ENCODE results near the gene AGAP1. TPM values are rescaled to one million over a fixed set of nuclear protein-coding genes. Genes with fewer than 3 reads are reported as not detected.

The AGAP1 gene
- total RNA-seq, 4 donors from 2014 or later, result 7.2 to 19.6 (median 15.2) TPM

DNA sequence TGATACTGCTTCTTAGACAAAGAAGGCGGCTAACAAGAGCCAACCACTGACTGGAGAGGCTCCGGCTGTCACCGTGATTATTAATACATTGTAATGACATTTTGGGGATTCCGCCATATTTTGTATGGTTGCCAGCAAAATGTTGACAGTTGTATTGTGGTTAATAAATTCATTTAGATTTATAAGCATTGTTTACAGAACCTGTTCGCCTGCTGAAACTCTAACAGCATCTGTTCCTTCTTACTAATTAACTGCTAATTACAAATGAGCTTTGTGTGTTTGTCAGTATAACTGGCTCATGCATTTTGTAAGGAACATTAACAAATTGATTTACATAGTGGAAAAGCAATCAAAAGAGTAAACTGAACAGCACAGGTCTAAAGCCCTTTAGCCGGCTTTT, 342.0 kb downstream of the AGAP1 start:
- no peak for TF ChIP-seq POLR2A (IDR thresholded peaks at IDR 0.05)
- TF ChIP-seq, protein P1, sequence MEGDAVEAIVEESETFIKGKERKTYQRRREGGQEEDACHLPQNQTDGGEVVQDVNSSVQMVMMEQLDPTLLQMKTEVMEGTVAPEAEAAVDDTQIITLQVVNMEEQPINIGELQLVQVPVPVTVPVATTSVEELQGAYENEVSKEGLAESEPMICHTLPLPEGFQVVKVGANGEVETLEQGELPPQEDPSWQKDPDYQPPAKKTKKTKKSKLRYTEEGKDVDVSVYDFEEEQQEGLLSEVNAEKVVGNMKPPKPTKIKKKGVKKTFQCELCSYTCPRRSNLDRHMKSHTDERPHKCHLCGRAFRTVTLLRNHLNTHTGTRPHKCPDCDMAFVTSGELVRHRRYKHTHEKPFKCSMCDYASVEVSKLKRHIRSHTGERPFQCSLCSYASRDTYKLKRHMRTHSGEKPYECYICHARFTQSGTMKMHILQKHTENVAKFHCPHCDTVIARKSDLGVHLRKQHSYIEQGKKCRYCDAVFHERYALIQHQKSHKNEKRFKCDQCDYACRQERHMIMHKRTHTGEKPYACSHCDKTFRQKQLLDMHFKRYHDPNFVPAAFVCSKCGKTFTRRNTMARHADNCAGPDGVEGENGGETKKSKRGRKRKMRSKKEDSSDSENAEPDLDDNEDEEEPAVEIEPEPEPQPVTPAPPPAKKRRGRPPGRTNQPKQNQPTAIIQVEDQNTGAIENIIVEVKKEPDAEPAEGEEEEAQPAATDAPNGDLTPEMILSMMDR (IDR thresholded peaks at IDR 0.05), result no peak
- H3K4me3 ChIP-seq, result no peak overlapping the region
- no peak for DNase-seq
- peaks cover 0 to 10% (median 0%) of the 10 kb centered on the region in 3 donors for H3K4me1 ChIP-seq
- H3K36me3 ChIP-seq, result peaks cover 0 to 6% (median 0%) of the 10 kb centered on the region in 3 donors
- intact Hi-C loops (cut with DNase I), result no loop called here
- H3K27ac ChIP-seq, result no peak overlapping the region
- WGBS, 2 donors, result 83 to 90% methylated on average over 6 of the region's 6 CpGs
- no peaks in the 10 kb centered on the region for H3K9me3 ChIP-seq
- no peaks in the 10 kb centered on the region for H3K27me3 ChIP-seq

DNA sequence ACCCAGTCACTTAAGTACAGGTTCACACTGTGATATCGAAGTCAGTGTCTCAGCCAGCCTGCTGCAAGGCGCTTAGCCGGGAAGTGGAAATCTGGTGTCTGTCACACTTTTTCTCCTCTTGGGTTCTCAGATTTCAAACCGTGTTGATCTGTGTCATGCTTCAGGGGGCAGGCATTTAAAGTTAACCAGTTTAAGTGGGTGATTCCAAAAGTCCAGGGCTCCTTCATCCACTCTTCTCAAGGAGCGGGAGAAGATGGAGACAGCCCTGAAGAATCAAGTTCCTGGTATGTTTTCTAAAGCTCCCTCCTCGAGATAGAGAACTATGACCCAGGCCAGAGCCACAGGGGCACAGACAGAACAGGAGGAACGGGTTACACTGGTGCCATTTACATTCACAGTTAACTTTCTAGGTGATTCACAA, 342.7 kb downstream of the AGAP1 start:
- no peak for DNase-seq
- H3K9me3 ChIP-seq, result no peaks in the 10 kb centered on the region
- peaks cover 0 to 6% (median 0%) of the 10 kb centered on the region in 3 donors for H3K36me3 ChIP-seq
- H3K4me3 ChIP-seq, result no peak overlapping the region
- intact Hi-C loops (cut with DNase I), result no loop called here
- peaks cover 0 to 10% (median 0%) of the 10 kb centered on the region in 3 donors for H3K4me1 ChIP-seq
- H3K27ac ChIP-seq, result no peak overlapping the region
- WGBS, 2 donors, result 74 to 76% methylated on average over 4 to 7 of the region's 7 CpGs
- TF ChIP-seq, protein P1 (IDR thresholded peaks at IDR 0.05), result no peak
- TF ChIP-seq POLR2A (IDR thresholded peaks at IDR 0.05), result no peak
- no peaks in the 10 kb centered on the region for H3K27me3 ChIP-seq

DNA sequence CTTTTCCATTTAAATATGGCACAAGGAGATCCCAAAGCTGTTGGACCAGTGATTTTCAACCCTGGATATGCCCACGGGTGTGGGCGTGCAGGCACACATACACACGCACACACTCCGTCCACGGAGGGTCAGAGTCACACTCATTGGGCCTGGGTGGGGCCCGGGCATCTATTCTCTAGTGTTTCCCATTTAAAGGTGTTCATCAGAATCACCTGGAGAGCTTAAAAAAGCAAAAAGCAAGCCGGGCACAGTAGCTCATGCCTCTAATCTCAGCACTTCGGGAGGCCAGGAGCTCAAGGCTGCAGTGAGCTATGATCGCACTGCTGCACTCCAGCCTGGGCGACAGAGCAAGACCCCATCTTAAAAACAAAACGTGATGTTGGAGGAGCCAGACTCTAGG, 345.4 kb downstream of the AGAP1 start:
- Histone ChIP-seq H3K36me3 (no peaks in the 10 kb centered on the region), H3K27me3 (no peaks in the 10 kb centered on the region), H3K4me3 (no peak overlapping the region), H3K9me3 (no peaks in the 10 kb centered on the region), H3K27ac (no peak overlapping the region), H3K4me1 (peaks cover 0 to 10% (median 0%) of the 10 kb centered on the region in 3 donors)
- WGBS, 2 donors, result 79 to 84% methylated on average over 7 to 10 of the region's 11 CpGs
- intact Hi-C loops (cut with DNase I), result no loop called here
- DNase-seq, result no peak
- TF ChIP-seq, protein P1 (IDR thresholded peaks at IDR 0.05), result no peak
- no peak for TF ChIP-seq POLR2A (IDR thresholded peaks at IDR 0.05)

DNA sequence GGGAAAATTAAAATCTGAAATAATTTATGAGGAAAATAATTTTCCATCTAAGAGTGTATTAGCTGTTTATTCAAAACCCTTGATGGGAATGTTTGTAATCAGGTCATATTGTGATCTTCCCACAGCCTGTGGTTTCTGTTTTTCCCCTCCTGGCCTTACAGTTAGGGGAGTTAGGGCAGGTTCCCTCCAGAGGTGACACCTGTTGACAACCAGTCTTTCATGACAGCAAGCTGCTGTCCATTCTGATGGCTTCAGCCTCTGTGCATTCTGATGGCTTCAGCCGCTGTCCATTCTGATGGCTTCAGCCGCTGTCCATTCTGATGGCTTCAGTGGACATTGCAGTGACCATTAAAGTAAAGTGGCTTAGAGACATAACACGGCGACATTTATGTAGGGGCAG, 346.1 kb downstream of the AGAP1 start:
- Histone ChIP-seq H3K27ac (no peak overlapping the region), H3K27me3 (no peaks in the 10 kb centered on the region), H3K4me1 (peaks cover 0 to 10% (median 0%) of the 10 kb centered on the region in 3 donors), H3K4me3 (no peak overlapping the region), H3K36me3 (no peaks in the 10 kb centered on the region), H3K9me3 (no peaks in the 10 kb centered on the region)
- intact Hi-C loops (cut with DNase I), result no loop called here
- no peak for DNase-seq
- 90 to 97% methylated on average over 4 of the region's 4 CpGs for WGBS, 2 donors
- TF ChIP-seq POLR2A (IDR thresholded peaks at IDR 0.05), result no peak
- TF ChIP-seq, protein P1 (IDR thresholded peaks at IDR 0.05), result no peak

DNA sequence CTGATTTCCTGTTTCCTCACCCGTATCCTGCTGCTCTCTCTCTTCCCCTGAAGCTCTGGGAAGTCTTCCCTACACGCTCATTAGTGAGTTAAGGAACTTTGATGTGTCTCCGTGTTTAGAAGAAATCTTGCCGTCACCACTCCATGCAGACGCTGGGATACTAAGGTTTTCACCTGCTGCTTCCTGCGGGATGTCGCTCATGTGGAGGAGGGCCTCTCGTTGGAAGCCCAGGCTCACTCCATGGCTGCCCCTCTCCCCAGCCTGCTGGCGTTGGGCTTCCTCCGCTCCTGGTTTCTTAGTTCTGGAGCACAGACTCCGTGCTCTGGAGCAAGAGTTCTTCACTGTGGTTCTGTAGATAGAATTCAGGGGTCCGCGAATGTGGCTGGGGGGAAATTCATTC, 348.0 kb downstream of the AGAP1 start:
- TF ChIP-seq, protein P1 (IDR thresholded peaks at IDR 0.05), result no peak
- no peak for TF ChIP-seq POLR2A (IDR thresholded peaks at IDR 0.05)
- WGBS, 2 donors, result 92 to 95% methylated on average over 10 to 13 of the region's 13 CpGs
- intact Hi-C loops (cut with DNase I), result no loop called here
- Histone ChIP-seq H3K36me3 (no peaks in the 10 kb centered on the region), H3K4me1 (peaks cover 0 to 2% (median 0%) of the 10 kb centered on the region in 3 donors), H3K27me3 (no peaks in the 10 kb centered on the region), H3K4me3 (no peak overlapping the region), H3K27ac (no peak overlapping the region), H3K9me3 (no peaks in the 10 kb centered on the region)
- DNase-seq, result no peak
